ENCODE results near the gene OSBPL5.

The OSBPL5 gene, protein sequence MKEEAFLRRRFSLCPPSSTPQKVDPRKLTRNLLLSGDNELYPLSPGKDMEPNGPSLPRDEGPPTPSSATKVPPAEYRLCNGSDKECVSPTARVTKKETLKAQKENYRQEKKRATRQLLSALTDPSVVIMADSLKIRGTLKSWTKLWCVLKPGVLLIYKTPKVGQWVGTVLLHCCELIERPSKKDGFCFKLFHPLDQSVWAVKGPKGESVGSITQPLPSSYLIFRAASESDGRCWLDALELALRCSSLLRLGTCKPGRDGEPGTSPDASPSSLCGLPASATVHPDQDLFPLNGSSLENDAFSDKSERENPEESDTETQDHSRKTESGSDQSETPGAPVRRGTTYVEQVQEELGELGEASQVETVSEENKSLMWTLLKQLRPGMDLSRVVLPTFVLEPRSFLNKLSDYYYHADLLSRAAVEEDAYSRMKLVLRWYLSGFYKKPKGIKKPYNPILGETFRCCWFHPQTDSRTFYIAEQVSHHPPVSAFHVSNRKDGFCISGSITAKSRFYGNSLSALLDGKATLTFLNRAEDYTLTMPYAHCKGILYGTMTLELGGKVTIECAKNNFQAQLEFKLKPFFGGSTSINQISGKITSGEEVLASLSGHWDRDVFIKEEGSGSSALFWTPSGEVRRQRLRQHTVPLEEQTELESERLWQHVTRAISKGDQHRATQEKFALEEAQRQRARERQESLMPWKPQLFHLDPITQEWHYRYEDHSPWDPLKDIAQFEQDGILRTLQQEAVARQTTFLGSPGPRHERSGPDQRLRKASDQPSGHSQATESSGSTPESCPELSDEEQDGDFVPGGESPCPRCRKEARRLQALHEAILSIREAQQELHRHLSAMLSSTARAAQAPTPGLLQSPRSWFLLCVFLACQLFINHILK

DNA sequence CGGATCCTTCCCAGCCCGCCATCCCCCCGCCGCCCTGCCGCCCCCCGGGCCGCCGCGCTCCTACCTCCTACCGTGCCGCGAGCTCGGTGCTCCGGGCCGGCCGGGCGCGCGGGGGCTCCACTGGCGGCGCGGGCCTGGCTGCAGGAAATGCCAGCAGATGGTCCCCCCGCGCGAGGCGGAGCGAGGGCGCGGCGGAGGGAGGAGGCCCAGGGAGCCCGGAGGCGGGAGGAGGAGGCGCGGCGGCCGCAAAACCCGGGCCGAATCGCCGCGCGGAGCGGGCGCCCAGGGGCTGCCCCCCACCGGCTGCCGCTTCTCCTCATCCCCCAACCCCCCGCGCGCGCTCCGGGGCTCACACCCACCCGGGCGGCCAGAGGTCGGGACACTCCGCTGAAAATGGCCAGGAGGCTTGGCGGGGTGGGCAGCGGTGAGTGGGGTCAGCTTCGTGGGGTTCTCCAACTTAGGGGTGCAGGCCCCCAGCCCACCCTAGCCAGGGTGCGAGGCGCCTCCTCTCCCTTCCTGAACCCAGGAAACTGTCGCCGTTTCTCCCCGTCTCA, at the start of gene OSBPL5:
Gene OSBPL5 (minus strand): TSS at position 159 of the 554 bp plus-strand sequence. CDS start 36,162 bp downstream, outside the sequence.
- DNase-seq: no peak

DNA sequence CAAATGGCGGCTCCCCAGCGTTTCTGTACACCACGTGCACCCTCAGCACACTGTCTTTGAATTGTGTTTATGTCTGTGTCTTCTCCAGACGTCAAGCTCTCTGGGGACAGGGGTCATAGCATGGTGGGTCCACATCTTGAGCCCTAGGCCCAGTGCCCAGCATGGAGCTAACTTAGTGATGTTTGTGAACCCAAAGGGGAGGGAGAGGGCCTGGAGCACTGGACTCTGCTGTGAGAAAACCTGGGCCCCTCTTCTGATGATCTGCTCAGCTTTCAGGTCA, 49.2 kb upstream of the OSBPL5 start:
- no peak for DNase-seq

DNA sequence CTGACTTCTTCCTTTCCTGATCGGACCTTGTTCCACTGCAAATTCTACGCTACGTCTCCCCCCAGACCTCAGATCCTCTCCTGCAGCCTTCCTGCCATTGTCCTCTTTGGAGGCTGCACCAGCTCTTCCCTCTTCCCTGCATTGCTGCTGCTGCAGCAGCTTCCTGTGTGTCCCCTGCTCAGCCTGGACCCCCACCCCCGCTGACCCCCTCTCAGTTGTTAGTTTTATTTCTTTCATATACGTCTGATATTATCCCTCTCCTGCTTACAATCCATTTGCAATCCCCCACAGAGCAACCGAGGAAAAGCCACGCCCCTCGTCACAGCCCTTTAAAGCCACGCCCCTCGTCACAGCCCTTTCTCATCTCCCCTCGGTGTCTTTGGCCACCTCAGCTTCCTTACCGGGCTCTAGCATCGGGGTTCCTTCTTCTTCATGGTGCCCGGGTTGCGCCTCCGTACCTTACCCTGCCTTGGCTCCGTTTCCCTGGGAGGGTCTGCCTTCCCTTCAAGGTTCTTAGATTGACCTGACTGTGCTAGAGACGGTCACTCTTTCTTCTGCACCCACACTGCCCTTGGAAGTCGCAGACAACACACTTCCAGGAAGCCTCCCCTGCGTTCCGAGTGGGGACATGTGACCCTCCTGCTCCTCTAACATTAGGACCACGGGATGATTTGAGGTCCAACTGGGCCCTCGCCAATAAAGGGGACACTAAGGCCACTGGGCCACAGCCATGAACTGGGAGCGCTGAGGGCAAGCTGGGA, 48.7 kb upstream of the OSBPL5 start:
- DNase-seq: no peak

DNA sequence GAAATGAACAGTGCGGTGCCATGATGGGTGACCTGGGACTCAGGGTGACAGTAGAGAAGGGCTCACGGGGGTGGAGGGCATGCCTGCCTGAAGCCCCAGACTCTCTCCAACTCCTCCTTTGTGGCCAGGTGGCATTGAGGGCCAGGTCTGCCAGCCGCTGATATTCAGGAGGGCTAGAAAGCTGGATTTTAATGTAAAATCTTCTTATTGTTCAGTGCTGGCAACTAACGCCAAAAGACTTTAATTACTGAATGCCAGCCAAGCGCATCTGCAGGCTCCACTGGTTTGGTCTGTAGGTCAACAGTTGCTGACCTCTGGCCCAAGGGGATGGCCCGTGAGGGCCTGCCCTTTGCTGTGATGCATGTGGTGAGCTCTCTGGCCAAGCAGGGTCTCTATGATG, 43.2 kb upstream of the OSBPL5 start:
- no peak for DNase-seq

DNA sequence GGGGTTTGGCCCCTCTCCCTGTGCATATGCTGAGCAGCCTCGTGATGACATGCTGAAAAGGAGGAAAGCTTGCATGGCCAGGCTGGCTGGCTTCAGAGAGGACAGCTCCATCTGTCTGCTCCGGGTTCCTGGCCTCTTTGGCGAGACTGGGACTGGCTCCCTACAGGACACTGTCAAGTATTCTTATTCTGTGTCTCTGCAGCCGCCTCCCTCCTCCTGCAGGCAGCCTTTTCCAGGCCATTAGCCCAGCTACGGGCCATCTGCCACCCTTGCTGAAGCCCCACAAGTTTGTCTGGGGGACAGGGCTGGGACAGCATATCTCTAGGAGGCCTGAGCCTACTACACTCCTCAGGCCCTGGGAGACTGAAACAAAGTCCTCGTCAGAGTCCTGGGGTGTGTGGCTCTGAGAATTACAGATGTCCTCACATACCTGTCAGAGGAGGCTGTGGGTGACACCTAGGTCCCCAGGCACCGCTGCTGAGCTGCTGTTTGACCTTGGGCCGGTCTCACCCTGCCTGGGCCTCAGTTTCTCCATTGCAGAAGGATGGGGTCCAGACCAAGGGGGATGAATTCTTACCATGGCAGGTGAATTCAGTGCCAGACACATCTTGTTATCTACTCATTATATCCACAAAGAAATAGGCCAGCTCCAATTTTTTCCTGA, 42.5 kb upstream of the OSBPL5 start:
- DNase-seq: no peak

DNA sequence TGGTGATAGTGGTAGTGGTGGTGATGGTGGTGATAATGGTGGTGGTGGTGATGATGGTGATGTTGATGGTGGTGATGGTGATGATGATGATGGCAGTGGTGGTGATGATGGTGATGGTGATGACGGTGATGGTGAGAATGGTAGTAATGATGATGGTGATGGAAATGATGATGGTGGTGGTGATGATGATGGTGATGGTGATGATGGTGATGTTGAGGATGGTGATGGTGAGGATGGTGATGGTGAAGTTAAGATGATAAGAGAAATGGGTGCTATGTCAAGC, 41.8 kb upstream of the OSBPL5 start:
- no peak for DNase-seq

DNA sequence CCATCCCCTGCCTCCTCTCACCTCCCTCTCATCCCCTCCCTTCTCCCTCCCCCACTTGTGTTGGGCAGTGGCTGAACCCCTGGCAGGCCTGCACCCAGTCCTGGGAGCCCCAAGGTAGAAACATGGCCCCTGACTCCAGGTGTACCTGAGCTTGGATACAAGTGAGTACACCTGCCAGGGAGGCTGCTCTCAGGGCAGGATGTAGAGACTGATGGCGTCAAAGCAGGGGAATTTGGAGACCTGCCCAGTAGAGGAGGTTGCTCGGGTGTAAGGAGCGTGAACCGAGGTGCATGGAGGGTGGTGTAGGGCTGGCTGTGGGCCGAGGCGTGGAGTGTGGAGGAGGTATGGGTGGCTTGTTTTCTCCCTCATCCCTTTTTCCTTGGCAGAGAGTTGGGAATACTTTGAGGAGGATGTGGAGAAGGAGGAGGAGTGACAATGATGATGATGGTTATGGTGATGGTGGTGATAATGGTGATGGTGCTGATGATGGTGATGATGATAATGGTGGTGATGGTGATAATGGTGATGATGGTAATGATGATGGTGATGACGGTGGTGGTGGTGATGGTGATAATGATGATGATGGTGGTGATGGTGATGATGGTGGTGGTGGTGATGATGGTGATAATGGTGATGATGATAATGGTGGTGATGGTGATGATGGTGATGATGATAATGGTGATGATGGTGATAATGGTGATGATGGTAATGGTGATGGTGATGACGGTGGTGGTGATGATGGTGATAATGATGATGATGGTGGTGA, 41.2 kb upstream of the OSBPL5 start:
- no peak for DNase-seq

DNA sequence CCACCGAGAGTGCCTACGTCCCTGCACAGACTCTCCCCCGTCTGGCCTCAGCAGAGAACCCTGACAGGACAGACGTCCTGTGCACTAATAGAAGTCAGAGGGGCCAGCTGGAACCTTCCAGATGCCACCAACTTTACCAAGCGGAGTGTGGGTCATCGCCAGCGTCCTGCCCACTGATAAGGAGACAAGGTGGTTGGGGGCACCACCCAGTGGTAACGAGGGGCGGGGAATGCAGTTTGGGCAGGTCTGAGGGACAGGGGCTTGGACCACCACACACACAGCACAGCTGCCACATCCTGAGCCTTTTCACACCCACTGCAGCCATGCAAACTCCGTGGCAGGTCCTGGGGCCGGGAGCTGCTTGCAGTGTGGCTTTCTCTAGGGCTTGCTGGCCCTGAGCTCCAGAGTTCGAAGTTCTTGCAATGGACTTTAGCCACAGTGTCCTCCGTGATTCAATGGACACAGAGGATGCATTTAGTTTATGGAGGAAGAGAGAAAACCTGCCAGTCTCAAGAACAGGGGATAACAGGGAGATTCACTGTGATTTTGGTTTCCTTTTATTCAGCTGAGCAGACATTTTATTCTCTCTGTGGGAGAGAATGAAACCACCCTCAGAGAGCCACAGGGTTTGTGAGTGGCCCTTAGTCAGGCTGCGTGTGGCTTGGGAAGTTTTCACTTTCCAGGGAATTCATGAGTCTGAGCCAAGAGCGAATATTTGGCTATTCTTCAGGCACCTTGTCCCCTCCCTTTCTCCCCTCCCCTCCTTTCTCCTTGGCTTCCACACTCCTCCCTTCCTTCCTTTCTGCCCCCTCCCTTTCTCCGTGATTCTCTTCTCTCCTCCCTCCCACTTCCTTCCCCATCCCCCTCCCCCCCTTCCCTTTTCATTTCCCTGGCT, 40.4 kb upstream of the OSBPL5 start:
- no peak for DNase-seq

DNA sequence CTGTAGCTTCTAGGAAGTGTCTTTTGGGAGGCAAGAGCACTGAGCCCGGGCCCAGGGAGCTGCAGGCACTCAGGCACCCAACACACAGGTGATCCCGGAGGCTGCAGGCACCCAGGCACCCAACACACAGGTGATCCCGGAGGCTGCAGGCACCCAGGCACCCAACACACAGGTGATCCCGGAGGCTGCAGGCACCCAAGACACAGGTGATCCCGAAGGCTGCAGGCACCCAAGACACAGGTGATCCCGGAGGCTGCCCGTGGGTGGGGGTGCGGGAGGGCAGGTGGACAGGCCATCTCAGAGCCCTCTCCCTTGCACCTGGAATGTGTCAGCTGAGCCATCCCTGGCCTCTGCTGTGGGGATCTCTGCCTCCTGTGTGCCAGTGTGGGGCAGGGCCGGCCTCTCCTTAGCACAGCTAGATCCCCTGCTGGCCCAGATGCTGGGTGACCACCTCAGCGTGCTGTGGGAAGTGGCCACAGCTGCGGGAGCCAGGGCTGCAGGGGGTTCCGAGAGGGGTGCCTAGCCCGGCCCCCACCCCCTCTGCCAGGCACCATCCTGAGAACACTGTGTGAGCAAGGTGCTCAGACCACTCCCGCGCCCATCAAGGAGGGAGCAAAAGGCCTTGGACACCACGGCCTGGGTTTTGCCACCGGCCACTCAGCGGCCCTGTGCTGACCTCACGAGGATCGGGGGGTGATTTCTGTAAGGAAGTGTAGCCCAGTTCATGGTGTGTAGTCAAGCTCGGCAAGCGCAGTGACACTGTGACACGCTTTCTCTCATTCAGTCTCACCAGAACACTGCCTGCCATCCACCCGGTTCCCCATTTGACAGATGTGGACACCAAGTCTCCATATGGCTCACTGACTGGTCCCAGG, 39.3 kb upstream of the OSBPL5 start:
- no peak for DNase-seq

DNA sequence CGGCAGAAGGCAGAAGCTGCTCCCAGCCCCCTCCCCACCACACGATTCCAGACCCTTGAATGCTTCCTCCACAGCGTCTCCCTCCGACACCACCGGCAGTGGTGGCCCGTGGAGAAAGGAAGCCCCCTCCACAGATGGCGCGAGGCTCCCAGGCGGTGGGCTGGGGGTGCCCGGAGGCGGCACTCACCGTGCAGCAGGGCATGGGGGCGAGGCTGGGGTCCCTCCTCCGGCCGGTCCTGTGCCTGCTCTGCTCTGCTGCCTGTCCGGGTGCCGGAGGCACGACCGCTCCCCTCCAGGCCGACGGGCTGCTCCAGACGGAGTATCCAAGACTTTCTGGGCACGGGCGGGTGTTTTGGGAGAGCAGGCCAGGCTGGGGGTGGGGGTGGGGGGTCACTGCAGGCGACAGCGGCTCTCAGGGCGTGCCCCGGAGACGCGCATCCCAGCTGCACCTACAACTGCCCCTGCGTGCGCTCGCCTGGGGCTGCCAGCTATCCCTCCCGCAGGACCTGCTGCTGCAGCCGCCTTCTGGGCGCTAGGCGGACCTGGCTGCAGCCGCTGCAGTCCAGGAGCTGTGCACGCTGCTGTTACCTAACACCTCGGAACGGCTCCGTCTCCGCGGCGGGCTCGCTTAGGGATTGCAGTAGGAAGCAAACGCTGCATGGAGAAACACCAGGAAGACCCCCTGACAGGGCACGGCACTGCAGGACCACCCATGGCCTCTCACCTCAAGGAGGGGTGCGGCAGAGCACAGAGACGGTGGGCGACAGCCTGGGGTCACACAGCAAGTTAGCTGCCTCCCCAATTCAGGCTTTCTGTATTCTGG, 38.3 kb upstream of the OSBPL5 start:
- DNase-seq: no peak

DNA sequence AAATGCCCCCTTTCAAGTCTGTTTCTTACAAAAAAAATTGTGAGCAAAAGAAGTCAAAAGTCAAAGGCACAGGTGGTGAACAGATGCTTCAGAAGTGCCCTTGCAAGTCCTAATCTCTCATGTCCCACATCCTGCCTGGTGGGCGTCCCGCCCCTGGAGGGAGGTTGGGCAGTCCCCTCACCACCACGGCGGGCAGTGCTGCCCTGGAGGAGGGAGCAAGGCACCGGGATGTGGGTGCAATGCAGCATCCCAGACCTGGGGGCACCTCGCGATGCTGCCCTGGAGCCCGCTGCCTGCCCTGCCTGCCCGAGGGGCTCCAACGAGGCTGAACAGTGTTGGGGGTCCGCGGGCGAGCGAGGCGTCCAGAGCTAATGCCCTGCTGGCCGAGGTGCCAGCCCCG, 37.6 kb upstream of the OSBPL5 start:
- DNase-seq: no peak

DNA sequence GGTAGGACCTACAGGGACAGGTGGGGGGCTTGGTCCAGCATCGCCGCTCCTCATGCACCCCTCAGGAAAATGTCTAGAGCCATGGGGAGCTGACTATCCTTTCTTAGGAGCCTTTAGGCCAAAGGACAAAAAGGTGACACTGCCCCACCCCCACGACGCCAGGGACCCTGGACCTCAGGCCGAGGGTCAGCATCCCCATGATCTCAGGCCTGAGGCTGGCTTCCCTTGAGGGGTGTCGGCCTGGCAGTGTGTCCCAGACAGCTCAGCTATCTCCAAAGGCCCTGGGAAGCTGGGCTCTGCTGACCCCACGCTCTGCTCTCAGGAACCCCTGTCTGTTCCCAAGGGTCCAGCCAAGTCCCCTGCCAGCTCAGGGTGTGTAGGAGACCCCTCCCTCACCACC, 37.2 kb upstream of the OSBPL5 start:
- no peak for DNase-seq

DNA sequence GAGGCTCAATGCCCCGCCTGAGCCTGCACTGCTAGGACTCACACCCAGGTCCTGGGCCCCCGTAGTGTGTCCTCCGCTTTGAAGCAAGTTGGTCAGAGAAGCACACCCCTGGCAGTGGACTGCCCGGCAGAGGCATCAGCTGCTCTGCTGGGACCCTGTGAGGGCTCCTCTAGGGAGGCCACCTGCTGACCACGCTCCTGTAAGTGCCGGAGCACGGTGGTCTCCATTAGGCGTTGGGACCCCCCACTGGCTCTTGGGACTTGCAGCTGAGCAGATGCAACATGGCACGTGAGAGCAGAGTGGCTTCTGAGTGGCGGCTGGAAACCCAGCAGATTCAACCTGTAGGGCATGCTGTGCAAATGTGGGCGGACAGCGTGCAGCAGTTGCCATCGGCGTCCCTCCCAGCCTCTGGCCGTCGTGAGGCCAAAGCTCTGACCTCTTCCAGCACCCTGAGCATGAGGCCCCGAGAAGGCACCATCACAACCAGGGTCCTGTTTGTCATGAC, 36.6 kb upstream of the OSBPL5 start:
- DNase-seq: no peak

DNA sequence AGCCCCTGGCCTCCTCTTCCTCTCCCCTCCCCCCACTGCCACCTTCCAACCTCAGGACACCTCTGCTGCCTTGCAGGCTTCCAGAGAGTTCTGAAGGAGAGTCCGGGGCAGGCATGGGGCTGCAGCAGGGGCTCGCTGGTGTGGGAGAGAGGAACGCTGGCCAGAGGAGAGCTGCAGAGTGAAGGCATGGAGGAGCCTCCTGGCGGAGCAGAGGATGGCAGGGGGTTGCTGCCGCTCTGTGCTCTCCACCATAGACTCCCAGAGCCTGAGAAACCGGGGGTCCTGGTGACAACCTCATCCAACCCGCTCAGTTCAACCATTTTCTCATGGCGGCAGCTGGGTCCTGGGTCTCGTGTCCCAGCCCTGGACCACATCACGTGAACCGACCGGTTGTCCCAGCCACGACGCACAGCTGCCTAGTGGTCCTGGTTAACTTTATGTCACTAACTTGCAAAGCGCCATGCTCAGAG, 36.0 kb upstream of the OSBPL5 start:
- DNase-seq: no peak

DNA sequence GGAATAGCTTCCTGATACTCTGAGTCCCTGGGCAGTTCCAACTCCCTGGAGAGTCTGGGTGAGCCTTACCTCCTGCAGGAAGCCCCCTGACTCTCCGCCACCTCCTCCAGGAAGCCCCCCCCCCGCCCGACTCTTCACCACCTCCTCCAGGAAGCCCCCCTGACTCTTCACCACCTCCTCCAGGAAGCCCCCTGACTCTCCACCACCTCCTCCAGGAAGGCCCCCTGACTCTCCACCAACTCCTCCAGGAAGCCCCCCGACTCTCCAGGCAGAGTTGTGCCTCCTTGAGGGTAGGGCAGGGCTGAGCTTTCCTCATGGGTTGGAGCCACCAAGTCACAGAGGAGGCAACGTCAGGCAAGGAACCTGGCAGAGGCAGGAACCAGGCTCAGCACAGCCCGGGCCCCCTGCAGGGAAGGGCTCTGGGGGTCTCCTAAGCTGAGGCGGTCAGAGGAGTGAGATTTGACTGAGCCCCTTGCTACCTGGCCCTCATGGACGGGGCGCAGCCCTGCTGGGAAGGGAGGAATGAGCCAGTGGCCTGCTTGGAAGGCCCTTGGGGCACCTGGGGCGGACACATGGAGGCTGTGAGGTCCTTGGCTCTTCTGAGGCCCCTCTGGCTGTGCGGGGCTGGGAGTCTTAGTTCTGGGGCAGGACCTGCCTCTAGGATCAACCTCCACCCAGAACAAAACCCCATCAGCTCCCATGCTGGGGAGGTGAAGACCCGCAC, 35.4 kb upstream of the OSBPL5 start:
- DNase-seq: no peak

DNA sequence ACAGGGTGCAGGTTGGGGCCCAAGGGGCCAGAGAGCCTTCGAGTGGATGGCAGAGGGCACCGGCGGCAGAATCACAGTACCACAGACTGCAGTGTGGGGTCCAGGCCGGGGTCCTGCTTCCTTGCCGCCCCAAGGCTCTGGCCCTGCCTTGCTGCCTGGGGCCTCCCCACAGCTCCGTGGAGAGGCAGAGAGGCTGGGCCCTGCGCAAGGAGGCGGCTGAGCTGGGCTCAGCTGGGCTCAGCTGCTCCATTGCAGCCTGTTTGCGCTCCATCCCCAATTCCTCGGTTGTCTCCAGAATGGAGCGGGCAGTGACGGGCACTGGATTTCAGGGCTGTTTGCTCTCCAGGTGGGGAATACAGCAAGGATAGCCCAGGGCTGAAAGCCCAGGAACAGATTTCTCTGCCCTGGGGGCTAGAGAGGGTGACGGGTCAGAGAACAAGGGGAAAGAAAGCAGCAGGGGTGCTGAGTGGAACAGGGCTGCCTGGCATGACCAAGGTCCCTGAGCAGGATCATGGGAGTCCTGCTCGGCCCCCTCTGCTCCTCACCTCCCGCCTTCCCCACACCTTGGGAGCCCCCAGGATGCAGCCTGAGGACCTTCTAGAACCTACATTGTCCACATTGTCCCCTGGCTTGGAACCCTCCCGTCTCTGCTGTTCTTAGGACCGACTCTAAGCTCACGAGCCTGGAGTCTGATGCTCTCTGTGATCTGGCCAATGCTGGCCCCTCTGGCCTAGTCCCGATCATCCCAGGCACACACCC, 34.6 kb upstream of the OSBPL5 start:
- DNase-seq: no peak

DNA sequence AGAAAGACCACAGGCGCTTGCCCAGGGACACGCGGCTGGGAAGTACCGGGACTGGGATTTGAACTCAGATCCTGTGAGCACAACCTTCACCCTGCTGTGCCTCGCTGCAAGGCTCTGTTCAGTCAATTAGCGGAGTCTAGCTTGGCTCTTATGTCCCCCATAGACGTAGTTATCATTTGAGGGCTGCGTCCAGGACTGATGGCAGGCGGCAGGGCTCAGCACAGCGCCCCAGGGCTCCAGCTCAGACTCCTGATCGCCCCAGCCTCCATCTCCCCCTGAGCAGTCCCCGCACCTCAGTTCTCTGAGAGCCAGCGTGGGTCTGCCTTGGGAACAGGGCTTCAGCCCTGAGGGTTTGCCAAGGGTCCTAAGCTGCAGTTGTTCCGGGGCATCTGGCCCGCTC, 33.7 kb upstream of the OSBPL5 start:
- DNase-seq: no peak

All from NCI-H774 (cell line).